Measurements from ENCODE around the gene TFG. TPM values are rescaled to one million over a fixed set of nuclear protein-coding genes. Genes with fewer than 3 reads are reported as not detected.

The TFG gene
- total and polyA plus RNA-seq, 5 experiments from 2014 or later, result 30.6 to 42.7 (median 37.3) TPM

GRCh38 chr3:100710261-100710968 is 1.1 kb downstream of the TFG start:
- H3K4me3 Mint-ChIP-seq, result peak overlapping the region; percentile 77 to 92 (median 86)
- peaks cover 0 to 7% (median 0%) of the 10 kb centered on the region in 9 donors for H3K9me3 Mint-ChIP-seq
- H3K4me1 Mint-ChIP-seq, result peaks cover 33 to 61% (median 54%) of the 10 kb centered on the region in 4 donors
- peaks cover 0 to 7% (median 2%) of the 10 kb centered on the region in 5 donors for H3K27me3 Mint-ChIP-seq
- POLR2A ChIA-PET, result interaction anchor here (1.2 to 1.8 kb wide), 2 partner anchors 17 to 450 kb away, joined by 4 read pairs; partner anchors contain the start of gene TBC1D23
- ATAC-seq (peak in 1 of 2 donors; percentile 26), DNase-seq (peak in 7 of 10 donors; percentile 7 to 38 (median 25))
- H3K27ac Mint-ChIP-seq, result peak overlapping the region; percentile 63 to 98 (median 90)
- H3K36me3 Mint-ChIP-seq, result peaks cover 9 to 26% (median 9%) of the 10 kb centered on the region in 3 donors

GRCh38 chr3:100715176-100715575 is 5.9 kb downstream of the TFG start:
- POLR2A ChIA-PET, result no interaction called here
- peaks cover 18 to 69% (median 25%) of the 10 kb centered on the region in 3 donors for H3K36me3 Mint-ChIP-seq
- no peaks in the 10 kb centered on the region for H3K27me3 Mint-ChIP-seq
- H3K4me1 Mint-ChIP-seq, result peaks cover 40 to 73% (median 69%) of the 10 kb centered on the region in 4 donors
- peak overlapping the region in 1 of 10 donors; percentile 2 for H3K4me3 Mint-ChIP-seq
- ATAC-seq (no peak), DNase-seq (no peak)
- no peaks in the 10 kb centered on the region for H3K9me3 Mint-ChIP-seq
- H3K27ac Mint-ChIP-seq, result peak overlapping the region in 1 of 10 donors; percentile 4

GRCh38 chr3:100717063-100717462 is 7.8 kb downstream of the TFG start:
- peak overlapping the region in 5 of 10 donors; percentile 1 to 26 (median 18) for H3K4me3 Mint-ChIP-seq

GRCh38 chr3:100717637-100718487 is 8.6 kb downstream of the TFG start:
- POLR2A ChIA-PET, result no interaction called here
- H3K27me3 Mint-ChIP-seq, result no peaks in the 10 kb centered on the region
- no peaks in the 10 kb centered on the region for H3K9me3 Mint-ChIP-seq
- H3K36me3 Mint-ChIP-seq, result peaks cover 28 to 91% (median 31%) of the 10 kb centered on the region in 3 donors
- peak overlapping the region in 2 of 10 donors; percentile 67 to 69 for H3K27ac Mint-ChIP-seq
- ATAC-seq, result no peak
- H3K4me1 Mint-ChIP-seq, result peaks cover 29 to 48% (median 44%) of the 10 kb centered on the region in 4 donors
- H3K4me3 Mint-ChIP-seq, result peak overlapping the region in 3 of 10 donors; percentile 5 to 33 (median 22)
- DNase-seq, result no peak

More at GRCh38 chr3:100717063-100717462, 7.8 kb downstream of the TFG start:
- Mint-ChIP-seq H3K36me3 (peaks cover 23 to 86% (median 31%) of the 10 kb centered on the region in 3 donors), H3K27me3 (no peaks in the 10 kb centered on the region), H3K27ac (peak overlapping the region in 4 of 10 donors; percentile 4 to 67 (median 52)), H3K4me1 (peaks cover 34 to 56% (median 52%) of the 10 kb centered on the region in 4 donors), H3K9me3 (no peaks in the 10 kb centered on the region)
- DNase-seq (no peak), ATAC-seq (no peak)
- POLR2A ChIA-PET, result no interaction called here

- POLR2A ChIA-PET, result no interaction called here
Measured at GRCh38 chr3:100719136-100719535, 9.8 kb downstream of the TFG start.

GRCh38 chr3:100720426-100720825 is 11.1 kb downstream of the TFG start:
- no peak for ATAC-seq
- H3K4me1 Mint-ChIP-seq, result peaks cover 19 to 30% (median 26%) of the 10 kb centered on the region in 4 donors
- no peaks in the 10 kb centered on the region for H3K9me3 Mint-ChIP-seq
- DNase-seq, result no peak
- H3K27ac Mint-ChIP-seq, result no peak overlapping the region
- no peaks in the 10 kb centered on the region for H3K27me3 Mint-ChIP-seq
- peaks cover 18 to 84% (median 21%) of the 10 kb centered on the region in 3 donors for H3K36me3 Mint-ChIP-seq
- H3K4me3 Mint-ChIP-seq, result no peak overlapping the region
- POLR2A ChIA-PET, result no interaction called here

More at GRCh38 chr3:100719136-100719535, 9.8 kb downstream of the TFG start:
- Mint-ChIP-seq H3K4me1 (peaks cover 24 to 42% (median 35%) of the 10 kb centered on the region in 4 donors), H3K27me3 (no peaks in the 10 kb centered on the region), H3K9me3 (no peaks in the 10 kb centered on the region), H3K36me3 (peaks cover 23 to 92% (median 28%) of the 10 kb centered on the region in 3 donors), H3K4me3 (no peak overlapping the region), H3K27ac (peak overlapping the region in 1 of 10 donors; percentile 67)
- no peak for DNase-seq
- ATAC-seq, result no peak

GRCh38 chr3:100725935-100726513 is 16.7 kb downstream of the TFG start:
- ATAC-seq (no peak), DNase-seq (no peak)
- peak overlapping the region in 4 of 10 donors; percentile 1 to 81 (median 12) for H3K27ac Mint-ChIP-seq
- H3K9me3 Mint-ChIP-seq, result no peaks in the 10 kb centered on the region
- peaks cover 12 to 78% (median 16%) of the 10 kb centered on the region in 3 donors for H3K36me3 Mint-ChIP-seq
- H3K27me3 Mint-ChIP-seq, result no peaks in the 10 kb centered on the region
- POLR2A ChIA-PET, result no interaction called here
- H3K4me1 Mint-ChIP-seq, result peaks cover 11 to 26% (median 18%) of the 10 kb centered on the region in 4 donors
- H3K4me3 Mint-ChIP-seq, result no peak overlapping the region

GRCh38 chr3:100726706-100727105 is 17.4 kb downstream of the TFG start:
- Mint-ChIP-seq H3K4me1 (peaks cover 9 to 26% (median 18%) of the 10 kb centered on the region in 4 donors), H3K36me3 (peaks cover 6 to 76% (median 14%) of the 10 kb centered on the region in 3 donors), H3K27ac (peak overlapping the region in 5 of 10 donors; percentile 9 to 55 (median 19)), H3K27me3 (no peaks in the 10 kb centered on the region), H3K4me3 (no peak overlapping the region), H3K9me3 (no peaks in the 10 kb centered on the region)
- POLR2A ChIA-PET, result interaction anchor here (1.6 kb wide), 1 partner anchor 17 kb away, joined by 4 read pairs; no protein-coding TSS in a partner anchor
- DNase-seq, result no peak
- no peak for ATAC-seq

GRCh38 chr3:100730524-100730923 is 21.2 kb downstream of the TFG start:
- POLR2A ChIA-PET, result no interaction called here
- peaks cover 10 to 25% (median 19%) of the 10 kb centered on the region in 4 donors for H3K4me1 Mint-ChIP-seq
- no peak overlapping the region for H3K4me3 Mint-ChIP-seq
- peaks cover 12 to 80% (median 15%) of the 10 kb centered on the region in 3 donors for H3K36me3 Mint-ChIP-seq
- ATAC-seq, result no peak
- H3K27ac Mint-ChIP-seq, result no peak overlapping the region
- no peaks in the 10 kb centered on the region for H3K27me3 Mint-ChIP-seq
- no peaks in the 10 kb centered on the region for H3K9me3 Mint-ChIP-seq
- no peak for DNase-seq

GRCh38 chr3:100732435-100732834 is 23.1 kb downstream of the TFG start:
- H3K27me3 Mint-ChIP-seq, result no peaks in the 10 kb centered on the region
- H3K27ac Mint-ChIP-seq, result no peak overlapping the region
- no peak for DNase-seq
- H3K36me3 Mint-ChIP-seq, result peaks cover 17 to 82% (median 23%) of the 10 kb centered on the region in 3 donors
- no peak overlapping the region for H3K4me3 Mint-ChIP-seq
- POLR2A ChIA-PET, result no interaction called here
- no peaks in the 10 kb centered on the region for H3K9me3 Mint-ChIP-seq
- ATAC-seq, result no peak
- H3K4me1 Mint-ChIP-seq, result peaks cover 0 to 12% (median 8%) of the 10 kb centered on the region in 4 donors

GRCh38 chr3:100737334-100737733 is 28.0 kb downstream of the TFG start:
- Mint-ChIP-seq H3K4me1 (peaks cover 0 to 6% (median 5%) of the 10 kb centered on the region in 4 donors), H3K27ac (no peak overlapping the region), H3K27me3 (no peaks in the 10 kb centered on the region), H3K36me3 (peaks cover 10 to 87% (median 26%) of the 10 kb centered on the region in 3 donors), H3K9me3 (no peaks in the 10 kb centered on the region), H3K4me3 (no peak overlapping the region)
- peak in 1 of 10 donors; percentile 6 for DNase-seq
- POLR2A ChIA-PET, result no interaction called here
- ATAC-seq, result no peak

- DNase-seq (no peak), ATAC-seq (no peak)
- H3K36me3 Mint-ChIP-seq, result peaks cover 6 to 87% (median 24%) of the 10 kb centered on the region in 3 donors
Measured at GRCh38 chr3:100740207-100740606, 30.9 kb downstream of the TFG start.

More at GRCh38 chr3:100740207-100740606, 30.9 kb downstream of the TFG start:
- Mint-ChIP-seq H3K27me3 (no peaks in the 10 kb centered on the region), H3K27ac (no peak overlapping the region), H3K9me3 (no peaks in the 10 kb centered on the region), H3K4me3 (no peak overlapping the region), H3K4me1 (peaks cover 0 to 6% (median 2%) of the 10 kb centered on the region in 4 donors)
- POLR2A ChIA-PET, result no interaction called here

Measured in naive thymus-derived CD8-positive, alpha-beta T cell (primary cell).